SK-N-MC (cell line): ENCODE results near the gene UBE3C.

ENCODE experiments used
- EZH2 ChIP-seq: fragments of 200-600 bp; sonication (generic); IDR thresholded peaks from one replicate; pipeline ENCODE4 v1.6.1; 2017; ENCODE audit warnings: antibody characterized with exemption
- FOXP2 ChIP-seq: optimal IDR thresholded peaks from 2 replicates; pipeline ENCODE3; 2011; ENCODE audit warnings: mild to moderate bottlenecking, moderate library complexity; ENCODE audit not compliant: insufficient read depth; ENCODE audit errors: extremely low read length, control extremely low read depth
- POLR2AphosphoS5 ChIP-seq: IDR thresholded peaks from 2 replicates; pipeline ENCODE4 v1.6.1; 2012; ENCODE audit warnings: mild to moderate bottlenecking, low read depth, low read length, borderline replicate concordance

GRCh38 chr7:157246052-157246451 lies 107.3 kb downstream of the UBE3C start:
- TF ChIP-seq POLR2AphosphoS5 = no peak
- TF ChIP-seq EZH2 = no peak
- no peak for TF ChIP-seq FOXP2
